ENCODE measurements around the gene CARD14. TPM values are rescaled to one million over a fixed set of nuclear protein-coding genes. Genes with fewer than 3 reads are reported as not detected.

The CARD14 gene
- total RNA-seq, 2 experiments from 2014 or later, result not detected

- H3K9me3 Mint-ChIP-seq, result no peaks in the 10 kb centered on the region
- Histone ChIP-seq H3K4me1 (ENCODE audit: insufficient read depth, low read length) (no peaks in the 10 kb centered on the region), H3K27ac (ENCODE audit: low read depth in 1 of 2, low read length in 2 of 2) (no peak overlapping the region), H3K36me3 (ENCODE audit: insufficient read depth, low read length) (peaks cover 31% of the 10 kb centered on the region), H3K9me3 (ENCODE audit: control insufficient read depth in 1 of 2, insufficient read depth in 1 of 2, low read length in 2 of 2) (no peaks in the 10 kb centered on the region), H3K27me3 (ENCODE audit: control insufficient read depth in 1 of 2, insufficient read depth in 2 of 2, low read length in 2 of 2) (no peaks in the 10 kb centered on the region), H3K4me3 (ENCODE audit: low read length) (no peak overlapping the region)
- no peaks in the 10 kb centered on the region for H3K4me1 Mint-ChIP-seq (ENCODE audit: low read depth)
- ATAC-seq (ENCODE audit: poor library complexity) (no peak), DNase-seq (no peak)
- H3K36me3 Mint-ChIP-seq (ENCODE audit: low read depth), result peaks cover 54% of the 10 kb centered on the region
- ChIA-PET CTCF (no interaction called here), POLR2A (no interaction called here)
- no peak overlapping the region for H3K4me3 Mint-ChIP-seq
- no peaks in the 10 kb centered on the region for H3K27me3 Mint-ChIP-seq
- intact Hi-C loops (cut with DNase I, micrococcal nuclease), result no loop called here
- TF ChIP-seq CTCF (IDR thresholded peaks at IDR 0.05), result no peak
- no peak overlapping the region for H3K27ac Mint-ChIP-seq
Observed at GRCh38 chr17:80244871-80245509, 75.2 kb downstream of the CARD14 start.

- Histone ChIP-seq H3K4me1 (ENCODE audit: insufficient read depth, low read length) (no peaks in the 10 kb centered on the region), H3K9me3 (ENCODE audit: control insufficient read depth in 1 of 2, insufficient read depth in 1 of 2, low read length in 2 of 2) (no peaks in the 10 kb centered on the region), H3K27me3 (ENCODE audit: control insufficient read depth in 1 of 2, insufficient read depth in 2 of 2, low read length in 2 of 2) (no peaks in the 10 kb centered on the region), H3K27ac (ENCODE audit: low read depth in 1 of 2, low read length in 2 of 2) (no peak overlapping the region), H3K36me3 (ENCODE audit: insufficient read depth, low read length) (peaks cover 31% of the 10 kb centered on the region), H3K4me3 (ENCODE audit: low read length) (no peak overlapping the region)
- Mint-ChIP-seq H3K27ac (no peak overlapping the region), H3K4me1 (ENCODE audit: low read depth) (no peaks in the 10 kb centered on the region), H3K9me3 (no peaks in the 10 kb centered on the region), H3K4me3 (no peak overlapping the region), H3K36me3 (ENCODE audit: low read depth) (peaks cover 51% of the 10 kb centered on the region), H3K27me3 (no peaks in the 10 kb centered on the region)
- intact Hi-C loops (cut with DNase I, micrococcal nuclease), result no loop called here
- ATAC-seq (ENCODE audit: poor library complexity) (no peak), DNase-seq (no peak)
- TF ChIP-seq CTCF (IDR thresholded peaks at IDR 0.05), result no peak
- ChIA-PET CTCF (no interaction called here), POLR2A (no interaction called here)
Observed at GRCh38 chr17:80245566-80246265, 75.9 kb downstream of the CARD14 start.

- ATAC-seq (ENCODE audit: poor library complexity) (no peak), DNase-seq (no peak)
- Mint-ChIP-seq H3K27ac (no peak overlapping the region), H3K27me3 (no peaks in the 10 kb centered on the region), H3K36me3 (ENCODE audit: low read depth) (peaks cover 46% of the 10 kb centered on the region), H3K9me3 (no peaks in the 10 kb centered on the region), H3K4me1 (ENCODE audit: low read depth) (no peaks in the 10 kb centered on the region), H3K4me3 (no peak overlapping the region)
- intact Hi-C loops (cut with DNase I, micrococcal nuclease), result no loop called here
- POLR2A ChIA-PET, result no interaction called here
- CTCF ChIA-PET, result no interaction called here
- no peaks in the 10 kb centered on the region for H3K27me3 ChIP-seq (ENCODE audit: control insufficient read depth in 1 of 2, insufficient read depth in 2 of 2, low read length in 2 of 2)
- no peaks in the 10 kb centered on the region for H3K4me1 ChIP-seq (ENCODE audit: insufficient read depth, low read length)
- no peak overlapping the region for H3K27ac ChIP-seq (ENCODE audit: low read depth in 1 of 2, low read length in 2 of 2)
- no peak overlapping the region for H3K4me3 ChIP-seq (ENCODE audit: low read length)
- no peak for TF ChIP-seq CTCF (IDR thresholded peaks at IDR 0.05)
- H3K9me3 ChIP-seq (ENCODE audit: control insufficient read depth in 1 of 2, insufficient read depth in 1 of 2, low read length in 2 of 2), result no peaks in the 10 kb centered on the region
- peaks cover 31% of the 10 kb centered on the region for H3K36me3 ChIP-seq (ENCODE audit: insufficient read depth, low read length)
Observed at GRCh38 chr17:80246266-80246681, 76.4 kb downstream of the CARD14 start.
